Thyroid gland (tissue), 4 donors: Measurements from ENCODE around the gene CDYL. TPM values are rescaled to one million over a fixed set of nuclear protein-coding genes. Genes with fewer than 3 reads are reported as not detected.
A peak's percentile ranks its signal among the peaks of the same experiment; 100 is the strongest.
"Not testable (repeated sequence)": the region's sequence is repeated elsewhere in the genome, so short reads cannot be mapped to it uniquely, and the experiment has no call there.

Experiments
- DNase-seq, 2 donors: peaks; one replicate each; pipeline ENCODE4 v3.0.0-alpha.2; 2019
- H3K27ac ChIP-seq, 3 donors: fragments of 200-600 bp; sonication (generic); 1 replicate in 2 of 3; 2 replicates in 1 of 3; pipeline ENCODE4 v1.5.1; 2016 to 2019; ENCODE audit warnings: mild to moderate bottlenecking in 1 of 3, moderate library complexity in 1 of 3
- H3K27me3 ChIP-seq: fragments of 200-600 bp; sonication (generic); one replicate; pipeline ENCODE4 v1.5.1; 2019
- H3K36me3 ChIP-seq, 2 donors: fragments of 200-600 bp; sonication (generic); one replicate each; pipeline ENCODE4 v1.5.1; 2016 to 2019
- H3K4me1 ChIP-seq, 2 donors: fragments of 200-600 bp; sonication (generic); one replicate each; pipeline ENCODE4 v1.5.1; 2017 to 2019
- H3K4me3 ChIP-seq, 3 donors: fragments of 200-600 bp; sonication (generic); replicated peaks in 1 of 3; 1 replicate in 2 of 3; 2 replicates in 1 of 3; pipeline ENCODE4 v1.5.1; 2016; ENCODE audit warnings: mild to moderate bottlenecking in 1 of 3
- H3K9me3 ChIP-seq: fragments of 200-600 bp; sonication (generic); one replicate; pipeline ENCODE4 v1.5.1; 2017
- POLR2A ChIP-seq, 2 donors: fragments of 450-650 bp; IDR thresholded peaks; one replicate each; pipeline ENCODE4 v1.6.1; 2017; ENCODE audit warnings: antibody characterized with exemption in 2 of 2, mild to moderate bottlenecking in 2 of 2, moderate library complexity in 1 of 2
- WGBS, 2 donors: methylation state at CpG; one replicate each; pipeline ENCODE4 v1.1.5; 2017; 5-methylcytosine and 5-hydroxymethylcytosine counted together
- intact Hi-C: fragments of 100-400 bp; cut with DNase I; formaldehyde crosslinking; loops from one replicate; pipeline ENCODE4 v1.15.1; 2023
- total RNA-seq, 4 donors: library from RNA; depleted of rRNA; stranded (reverse); fragments of >200 nt; gene quantifications; one replicate each; pipeline ENCODE4 v1.2.3, GENCODE V29; 2016
- TF ChIP-seq, protein P1 (sequence below), 6 experiments: fragments of 200-600 bp in 3 of 6; fragments of 450-650 bp in 3 of 6; sonication (generic) in 3 of 6; IDR thresholded peaks; one replicate each; pipeline ENCODE4 v1.5.1; 2016 to 2019; ENCODE audit warnings: antibody characterized with exemption in 6 of 6, mild to moderate bottlenecking in 2 of 6, inconsistent platforms in 1 of 6, moderate library complexity in 1 of 6

CDYL gene
- total RNA-seq, 4 donors from 2014 or later = 22.6 to 61.4 (median 43.7) TPM

DNA sequence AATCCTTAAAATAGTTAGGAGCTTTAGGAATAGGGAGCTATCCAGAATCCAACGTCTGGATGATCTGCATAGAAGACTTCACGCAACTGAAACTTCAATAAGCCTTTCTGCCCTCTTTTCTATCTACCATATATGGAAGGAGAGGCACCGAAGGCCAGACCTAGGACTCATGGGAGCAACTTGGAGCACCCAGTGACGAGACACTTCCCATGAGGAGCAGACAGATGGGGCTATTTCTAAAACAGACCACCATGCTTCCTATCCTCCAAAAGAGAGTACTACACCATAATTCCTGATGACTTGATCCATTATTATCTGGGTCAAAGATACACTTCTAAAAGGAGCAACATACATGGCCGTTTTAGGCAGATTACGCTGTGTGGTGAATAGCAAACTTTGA lies 221.7 kb downstream of the CDYL start:
- intact Hi-C loops = no loop called here
- H3K4me3 ChIP-seq = no peak overlapping the region
- no peak for TF ChIP-seq POLR2A (IDR thresholded peaks at IDR 0.05)
- TF ChIP-seq, protein P1, sequence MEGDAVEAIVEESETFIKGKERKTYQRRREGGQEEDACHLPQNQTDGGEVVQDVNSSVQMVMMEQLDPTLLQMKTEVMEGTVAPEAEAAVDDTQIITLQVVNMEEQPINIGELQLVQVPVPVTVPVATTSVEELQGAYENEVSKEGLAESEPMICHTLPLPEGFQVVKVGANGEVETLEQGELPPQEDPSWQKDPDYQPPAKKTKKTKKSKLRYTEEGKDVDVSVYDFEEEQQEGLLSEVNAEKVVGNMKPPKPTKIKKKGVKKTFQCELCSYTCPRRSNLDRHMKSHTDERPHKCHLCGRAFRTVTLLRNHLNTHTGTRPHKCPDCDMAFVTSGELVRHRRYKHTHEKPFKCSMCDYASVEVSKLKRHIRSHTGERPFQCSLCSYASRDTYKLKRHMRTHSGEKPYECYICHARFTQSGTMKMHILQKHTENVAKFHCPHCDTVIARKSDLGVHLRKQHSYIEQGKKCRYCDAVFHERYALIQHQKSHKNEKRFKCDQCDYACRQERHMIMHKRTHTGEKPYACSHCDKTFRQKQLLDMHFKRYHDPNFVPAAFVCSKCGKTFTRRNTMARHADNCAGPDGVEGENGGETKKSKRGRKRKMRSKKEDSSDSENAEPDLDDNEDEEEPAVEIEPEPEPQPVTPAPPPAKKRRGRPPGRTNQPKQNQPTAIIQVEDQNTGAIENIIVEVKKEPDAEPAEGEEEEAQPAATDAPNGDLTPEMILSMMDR (IDR thresholded peaks at IDR 0.05) = no peak
- H3K4me1 ChIP-seq = no peaks in the 10 kb centered on the region
- H3K36me3 ChIP-seq = peaks cover 0 to 11% of the 10 kb centered on the region in 2 donors
- no peaks in the 10 kb centered on the region for H3K27me3 ChIP-seq
- no peak for DNase-seq
- 74 to 78% methylated on average over 6 of the region's 6 CpGs for whole genome bisulfite sequencing, 2 donors
- H3K27ac ChIP-seq = no peak overlapping the region
- no peaks in the 10 kb centered on the region for H3K9me3 ChIP-seq

- H3K27me3 ChIP-seq = no peaks in the 10 kb centered on the region
- WGBS, 2 donors = 66 to 68% methylated on average over 2 of the region's 2 CpGs
- H3K36me3 ChIP-seq = peaks cover 0 to 11% of the 10 kb centered on the region in 2 donors
- peaks cover 0 to 4% of the 10 kb centered on the region in 2 donors for H3K4me1 ChIP-seq
- TF ChIP-seq, protein P1 (IDR thresholded peaks at IDR 0.05) = no peak
- no peak for TF ChIP-seq POLR2A (IDR thresholded peaks at IDR 0.05)
- H3K9me3 ChIP-seq = no peaks in the 10 kb centered on the region
- intact Hi-C loops = no loop called here
- H3K4me3 ChIP-seq = no peak overlapping the region
- no peak for DNase-seq
- no peak overlapping the region for H3K27ac ChIP-seq
These were observed 223.4 kb downstream of the CDYL start for GRCh38 chr6:4999586-4999985.

GRCh38 chr6:5003604-5004372 lies 227.6 kb downstream of the CDYL start, which contains the start of gene RPP40:
Gene RPP40 (minus strand): TSS chr6:5004037. CDS start chr6:5004002, 35 bp downstream.
- TF ChIP-seq POLR2A (IDR thresholded peaks at IDR 0.05) = peak in 1 of 2 donors; percentile 31
- TF ChIP-seq, protein P1 (IDR thresholded peaks at IDR 0.05) = peak; percentile 58 to 97 (median 74)
- intact Hi-C loops = no loop called here
- Histone ChIP-seq H3K9me3 (no peaks in the 10 kb centered on the region), H3K27me3 (no peaks in the 10 kb centered on the region), H3K4me3 (peak within 1 kb of the TSS in 2 of 3 donors; percentile 37 to 54), H3K27ac (peak within 1 kb of the TSS; percentile 53 to 80 (median 77)), H3K36me3 (peaks cover 0 to 9% of the 10 kb centered on the region in 2 donors), H3K4me1 (peaks cover 0 to 6% of the 10 kb centered on the region in 2 donors)
- WGBS, 2 donors = 0% methylated on average over 6 to 15 of the region's 64 CpGs
- DNase-seq = peak; percentile 97

GRCh38 chr6:5004373-5005037 lies 228.3 kb downstream of the CDYL start:
- Histone ChIP-seq H3K36me3 (peaks cover 0 to 6% of the 10 kb centered on the region in 2 donors), H3K27me3 (no peaks in the 10 kb centered on the region), H3K4me3 (peak overlapping the region in 2 of 3 donors; percentile 37 to 54), H3K4me1 (peaks cover 0 to 6% of the 10 kb centered on the region in 2 donors), H3K9me3 (no peaks in the 10 kb centered on the region), H3K27ac (peak overlapping the region; percentile 53 to 80 (median 77))
- intact Hi-C loops = no loop called here
- 55 to 75% methylated on average over 9 to 12 of the region's 12 CpGs for WGBS, 2 donors
- DNase-seq = no peak
- TF ChIP-seq, protein P1 (IDR thresholded peaks at IDR 0.05) = no peak
- TF ChIP-seq POLR2A (IDR thresholded peaks at IDR 0.05) = no peak

DNA sequence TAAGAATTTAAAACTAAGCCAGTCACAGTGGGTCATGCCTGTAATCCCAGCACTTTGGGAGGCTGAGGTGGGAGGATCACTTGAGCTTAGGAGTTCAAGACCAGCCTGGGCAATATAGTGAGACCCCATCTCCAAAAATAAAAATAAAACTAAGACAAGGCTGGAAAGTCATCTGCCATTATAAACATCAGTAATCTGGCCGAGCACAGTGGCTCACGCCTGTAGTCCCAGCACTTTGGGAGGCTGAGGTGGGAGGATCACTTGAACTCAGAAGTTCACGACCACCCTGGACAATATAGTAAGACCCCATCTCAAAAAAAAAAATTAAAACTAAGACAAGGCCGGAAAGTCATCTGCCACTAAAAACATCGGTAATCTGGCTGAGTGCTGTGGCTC lies 228.8 kb downstream of the CDYL start:
- H3K27ac ChIP-seq, H3K27me3 ChIP-seq, DNase-seq, intact Hi-C loops, H3K4me3 ChIP-seq, H3K9me3 ChIP-seq, H3K4me1 ChIP-seq, H3K36me3 ChIP-seq: not testable (repeated sequence)
- 87 to 93% methylated on average over 5 of the region's 5 CpGs for WGBS, 2 donors

Other genes with a start within 250 kb of the CDYL start
- 10 to 100 TPM in 1 of 4 donors, 1 to 10 TPM in 3; 5.0 to 14.2 (median 8.5) TPM for gene RPP40, start 227.6 kb downstream of the CDYL start, total RNA-seq